Fibroblast of lung (primary cell): ENCODE data around the gene KREMEN2. TPM values are rescaled to one million over a fixed set of nuclear protein-coding genes. Genes with fewer than 3 reads are reported as not detected.

Source experiments
- DNase-seq, 2 donors: peaks; one replicate each; pipeline versions ENCODE4 v3.0.0 to v3.0.0-alpha.2; 2010; ENCODE audit warnings: low read depth in 2 of 2
- H2AFZ ChIP-seq: 2 replicates; pipeline ENCODE4 v1.5.1; 2012; ENCODE audit warnings: low read length, control low read depth, inconsistent platforms
- H3K27ac ChIP-seq: 2 replicates; pipeline ENCODE4 v1.5.1; 2011; ENCODE audit warnings: low read length, control low read depth; ENCODE audit not compliant: insufficient read depth
- H3K27me3 ChIP-seq: 2 replicates; pipeline ENCODE4 v1.5.1; 2011; ENCODE audit warnings: mild to moderate bottlenecking, low read length; ENCODE audit not compliant: control insufficient read depth, insufficient read depth
- H3K36me3 ChIP-seq: 2 replicates; pipeline ENCODE4 v1.5.1; 2011; ENCODE audit warnings: low read length; ENCODE audit not compliant: control insufficient read depth, insufficient read depth
- H3K4me1 ChIP-seq: 2 replicates; pipeline ENCODE4 v1.5.1; 2011; ENCODE audit warnings: low read length; ENCODE audit not compliant: control insufficient read depth, insufficient read depth; ENCODE audit errors: extremely low read depth
- H3K4me2 ChIP-seq: 2 replicates; pipeline ENCODE4 v1.5.1; 2011; ENCODE audit warnings: low read length, control low read depth; ENCODE audit not compliant: insufficient read depth; ENCODE audit errors: extremely low read depth
- H3K4me3 ChIP-seq, 4 experiments: fragments of 200-600 bp in 1 of 4; sonication (generic) in 1 of 4; replicated peaks in 1 of 4; 2 replicates each; pipeline ENCODE4 v1.5.1; 2011 to 2016; ENCODE audit warnings: low read length in 4 of 4, low read depth in 3 of 4, mild to moderate bottlenecking in 3 of 4, control low read depth in 2 of 4, inconsistent platforms in 1 of 4, mixed read lengths in 1 of 4; ENCODE audit not compliant: insufficient read depth in 1 of 4; ENCODE audit errors: control extremely low read depth in 1 of 4
- H3K79me2 ChIP-seq: 2 replicates; pipeline ENCODE4 v1.5.1; 2012; ENCODE audit warnings: mild to moderate bottlenecking, low read length, inconsistent platforms; ENCODE audit not compliant: control insufficient read depth, insufficient read depth
- H3K9ac ChIP-seq: 2 replicates; pipeline ENCODE4 v1.5.1; 2011; ENCODE audit warnings: mild to moderate bottlenecking, low read length, control low read depth; ENCODE audit not compliant: insufficient read depth
- H3K9me3 ChIP-seq: 2 replicates; pipeline ENCODE4 v1.5.1; 2012; ENCODE audit warnings: low read depth, low read length; ENCODE audit not compliant: control insufficient read depth, insufficient read depth
- H4K20me1 ChIP-seq: 2 replicates; pipeline ENCODE4 v1.5.1; 2011; ENCODE audit warnings: low read length; ENCODE audit not compliant: control insufficient read depth, insufficient read depth; ENCODE audit errors: extremely low read depth
- CTCF ChIP-seq, 2 donors: IDR thresholded peaks in 1 of 2; conservative IDR thresholded peaks in 1 of 2; 1 replicate in 1 of 2; 2 replicates in 1 of 2; pipeline ENCODE4 v1.5.1; 2011 to 2012; ENCODE audit warnings: low read length in 2 of 2, control low read depth in 1 of 2, inconsistent platforms in 1 of 2, low read depth in 1 of 2, mild to moderate bottlenecking in 1 of 2
- EZH2 ChIP-seq: IDR thresholded peaks from 2 replicates; pipeline ENCODE4 v1.5.1; 2012; ENCODE audit warnings: low read length, control low read depth, mild to moderate bottlenecking; ENCODE audit errors: missing control alignments
- polyA plus RNA-seq, 2 donors: library from polyadenylated mRNA; depleted of rRNA in 1 of 2; stranded (reverse) in 1 of 2; unstranded in 1 of 2; fragments of >200 nt; gene quantifications; 2 replicates each; pipeline ENCODE4 v1.2.1, GENCODE V29; 2011 to 2012; ENCODE audit warnings: missing spikeins in 1 of 2
- total RNA-seq: library from RNA; depleted of rRNA; stranded (reverse); fragments of >200 nt; gene quantifications from 2 replicates; pipeline ENCODE4 v1.2.1, GENCODE V29; 2014

Gene KREMEN2
- total and polyA plus RNA-seq, 2 donors (not counting 1 experiment from before 2014, with no cell fraction given), result not detected

- H4K20me1 ChIP-seq, result no peaks in the 10 kb centered on the region
- H3K79me2 ChIP-seq, result no peaks in the 10 kb centered on the region
- H3K27ac ChIP-seq, result no peak overlapping the region
- TF ChIP-seq CTCF (conservative IDR thresholded peaks at IDR 0.05 in 1 of 2, IDR thresholded peaks at IDR 0.05 in 1 of 2; ENCODE audit: low read depth in 1 of 2, low read length in 2 of 2) (no peak), EZH2 (no peak)
- H3K9me3 ChIP-seq, result no peaks in the 10 kb centered on the region
- H3K36me3 ChIP-seq, result peaks cover 2% of the 10 kb centered on the region
- no peak overlapping the region for H3K4me3 ChIP-seq
- H3K9ac ChIP-seq, result no peak overlapping the region
- no peaks in the 10 kb centered on the region for H3K27me3 ChIP-seq
- no peak overlapping the region for H2AFZ ChIP-seq
- DNase-seq, result no peak
- H3K4me2 ChIP-seq, result no peak overlapping the region
- H3K4me1 ChIP-seq, result no peaks in the 10 kb centered on the region
These were observed 9.0 kb downstream of the KREMEN2 start for GRCh38 chr16:2973093-2973492.

GRCh38 chr16:2973605-2974318 lies 9.7 kb downstream of the KREMEN2 start:
- Histone ChIP-seq H3K9ac (no peak overlapping the region), H4K20me1 (no peaks in the 10 kb centered on the region), H3K36me3 (peaks cover 2% of the 10 kb centered on the region), H2AFZ (no peak overlapping the region), H3K4me3 (no peak overlapping the region), H3K27ac (no peak overlapping the region), H3K4me2 (no peak overlapping the region), H3K79me2 (no peaks in the 10 kb centered on the region), H3K4me1 (no peaks in the 10 kb centered on the region), H3K27me3 (no peaks in the 10 kb centered on the region), H3K9me3 (no peaks in the 10 kb centered on the region)
- TF ChIP-seq CTCF (conservative IDR thresholded peaks at IDR 0.05 in 1 of 2, IDR thresholded peaks at IDR 0.05 in 1 of 2; ENCODE audit: low read depth in 1 of 2, low read length in 2 of 2), result no peak
- no peak for TF ChIP-seq EZH2
- no peak for DNase-seq

- peaks cover under 1% of the 10 kb centered on the region for H3K4me1 ChIP-seq
- no peak for TF ChIP-seq EZH2
- TF ChIP-seq CTCF (conservative IDR thresholded peaks at IDR 0.05 in 1 of 2, IDR thresholded peaks at IDR 0.05 in 1 of 2; ENCODE audit: low read depth in 1 of 2, low read length in 2 of 2), result no peak
These were observed 10.4 kb downstream of the KREMEN2 start for GRCh38 chr16:2974319-2975056.

More at GRCh38 chr16:2974319-2975056, 10.4 kb downstream of the KREMEN2 start:
- Histone ChIP-seq H3K27ac (no peak overlapping the region), H3K9me3 (no peaks in the 10 kb centered on the region), H3K27me3 (no peaks in the 10 kb centered on the region), H3K9ac (no peak overlapping the region), H3K36me3 (peaks cover 2% of the 10 kb centered on the region), H2AFZ (no peak overlapping the region), H3K4me3 (no peak overlapping the region), H4K20me1 (no peaks in the 10 kb centered on the region), H3K79me2 (peaks cover 2% of the 10 kb centered on the region), H3K4me2 (no peak overlapping the region)
- DNase-seq, result no peak
